ENCODE measurements around the gene FOXO6. TPM values are rescaled to one million over a fixed set of nuclear protein-coding genes. Genes with fewer than 3 reads are reported as not detected.
A peak's percentile ranks its signal among the peaks of the same experiment; 100 is the strongest.

Gene FOXO6
- total RNA-seq, 1 donor from 2014 or later, result 9.9 TPM

DNA sequence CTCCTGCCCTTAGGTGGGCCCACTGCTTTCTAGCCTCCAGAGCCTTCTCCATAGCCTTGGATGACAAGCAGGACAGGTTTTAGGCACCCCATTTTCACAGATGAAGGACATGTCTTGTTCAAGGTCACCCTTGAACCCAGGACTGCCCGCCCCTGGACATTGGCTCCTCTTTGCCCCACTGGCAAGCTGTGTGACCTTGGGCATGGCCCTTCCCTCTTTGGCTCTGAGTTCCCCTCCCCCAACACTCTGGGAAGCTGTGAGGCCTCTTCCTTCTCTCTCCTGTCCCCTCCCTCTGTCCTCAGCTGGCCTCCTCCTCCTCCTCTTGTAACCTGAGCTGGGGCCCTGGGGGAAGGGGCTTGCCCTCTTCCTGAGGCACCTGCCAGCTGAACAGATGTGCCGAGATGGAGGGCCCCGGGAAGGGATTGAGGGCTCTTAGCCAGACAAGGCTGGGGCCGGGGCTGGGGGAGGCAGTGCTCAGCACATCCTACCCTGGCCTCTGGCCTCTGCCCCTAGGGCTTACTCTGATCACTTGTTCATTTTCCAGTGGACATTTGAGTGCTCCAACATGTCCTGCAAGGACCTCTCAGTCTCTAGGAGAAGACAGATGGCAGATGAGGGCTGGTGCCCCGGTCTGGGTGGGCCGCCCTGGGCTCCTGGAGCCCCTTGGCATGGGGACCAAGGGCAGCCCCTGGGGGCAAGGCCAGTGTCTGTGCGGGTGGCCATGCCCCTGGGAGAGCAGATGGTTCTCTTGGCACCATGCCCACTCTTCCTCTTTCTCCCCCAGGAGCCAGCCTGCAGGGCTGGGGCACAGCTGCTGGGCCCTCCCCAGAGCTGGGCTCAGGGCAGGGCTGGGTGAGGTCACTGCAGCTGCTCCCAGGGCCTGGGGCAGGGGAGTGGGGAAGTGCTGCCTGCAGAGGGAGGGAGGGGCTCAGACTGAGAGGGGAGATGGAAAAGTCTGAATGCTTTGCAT lies 10.7 kb downstream of the FOXO6 start:
- Mint-ChIP-seq H3K27me3 (peaks cover 8% of the 10 kb centered on the region), H3K4me1 (ENCODE audit: unreplicated experiment) (peaks cover 64% of the 10 kb centered on the region), H3K27ac (peak overlapping the region; percentile 90), H3K4me3 (peak overlapping the region; percentile 51), H3K36me3 (peaks cover 7% of the 10 kb centered on the region), H3K9me3 (no peaks in the 10 kb centered on the region)
- DNase-seq (ENCODE audit: extremely low spot score, unreplicated experiment), result peak; percentile 82
- TF ChIP-seq, protein P1, sequence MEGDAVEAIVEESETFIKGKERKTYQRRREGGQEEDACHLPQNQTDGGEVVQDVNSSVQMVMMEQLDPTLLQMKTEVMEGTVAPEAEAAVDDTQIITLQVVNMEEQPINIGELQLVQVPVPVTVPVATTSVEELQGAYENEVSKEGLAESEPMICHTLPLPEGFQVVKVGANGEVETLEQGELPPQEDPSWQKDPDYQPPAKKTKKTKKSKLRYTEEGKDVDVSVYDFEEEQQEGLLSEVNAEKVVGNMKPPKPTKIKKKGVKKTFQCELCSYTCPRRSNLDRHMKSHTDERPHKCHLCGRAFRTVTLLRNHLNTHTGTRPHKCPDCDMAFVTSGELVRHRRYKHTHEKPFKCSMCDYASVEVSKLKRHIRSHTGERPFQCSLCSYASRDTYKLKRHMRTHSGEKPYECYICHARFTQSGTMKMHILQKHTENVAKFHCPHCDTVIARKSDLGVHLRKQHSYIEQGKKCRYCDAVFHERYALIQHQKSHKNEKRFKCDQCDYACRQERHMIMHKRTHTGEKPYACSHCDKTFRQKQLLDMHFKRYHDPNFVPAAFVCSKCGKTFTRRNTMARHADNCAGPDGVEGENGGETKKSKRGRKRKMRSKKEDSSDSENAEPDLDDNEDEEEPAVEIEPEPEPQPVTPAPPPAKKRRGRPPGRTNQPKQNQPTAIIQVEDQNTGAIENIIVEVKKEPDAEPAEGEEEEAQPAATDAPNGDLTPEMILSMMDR (conservative IDR thresholded peaks at IDR 0.05), result no peak

DNA sequence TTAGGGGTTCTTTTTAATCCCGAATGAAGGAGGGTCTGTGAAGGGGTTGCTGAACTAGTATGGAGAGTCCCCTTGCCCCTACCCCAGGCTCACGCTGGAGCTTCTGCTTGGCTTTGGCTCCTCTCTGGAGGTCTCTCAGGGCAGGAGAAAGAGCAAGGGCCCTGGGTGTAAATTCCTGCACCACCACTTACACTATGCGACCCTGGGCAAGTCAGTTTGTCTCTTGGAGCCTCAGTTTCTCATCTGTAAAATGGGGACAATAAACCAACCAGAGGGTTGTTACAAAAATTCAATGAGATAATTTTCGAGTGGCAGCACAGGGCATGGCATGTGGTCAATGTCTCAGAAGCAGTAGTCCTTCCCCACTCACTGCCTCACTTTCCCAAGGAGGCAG lies 11.4 kb downstream of the FOXO6 start:
- no peaks in the 10 kb centered on the region for H3K9me3 Mint-ChIP-seq
- H3K27me3 Mint-ChIP-seq, result peaks cover 6% of the 10 kb centered on the region
- no peak for DNase-seq (ENCODE audit: extremely low spot score, unreplicated experiment)
- H3K4me1 Mint-ChIP-seq (ENCODE audit: unreplicated experiment), result peaks cover 60% of the 10 kb centered on the region
- TF ChIP-seq, protein P1 (conservative IDR thresholded peaks at IDR 0.05), result no peak
- H3K36me3 Mint-ChIP-seq, result peaks cover 7% of the 10 kb centered on the region
- H3K27ac Mint-ChIP-seq, result peak overlapping the region; percentile 90
- H3K4me3 Mint-ChIP-seq, result no peak overlapping the region

DNA sequence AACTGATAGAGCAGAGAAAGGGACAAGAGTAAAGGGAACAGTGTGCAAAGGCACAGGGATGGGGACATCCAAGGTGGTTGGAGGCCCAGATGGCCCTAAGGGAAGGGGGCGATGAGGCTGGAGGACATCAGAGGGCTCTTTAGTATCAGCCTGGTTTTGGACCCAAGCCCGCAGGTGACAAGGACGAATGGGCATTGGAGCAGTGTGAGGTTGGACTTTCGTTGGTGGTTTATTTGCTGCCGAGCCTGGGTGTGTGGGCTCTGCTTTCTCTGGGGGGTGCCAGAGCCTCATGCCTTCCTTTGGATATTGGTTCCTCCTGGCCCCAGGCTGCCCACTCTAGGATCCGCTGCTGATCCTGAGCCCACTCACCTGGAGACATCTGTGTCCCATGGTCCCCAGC lies 12.1 kb downstream of the FOXO6 start:
- Mint-ChIP-seq H3K9me3 (no peaks in the 10 kb centered on the region), H3K4me3 (no peak overlapping the region), H3K27ac (peak overlapping the region; percentile 70), H3K36me3 (peaks cover 7% of the 10 kb centered on the region), H3K27me3 (peaks cover 6% of the 10 kb centered on the region), H3K4me1 (ENCODE audit: unreplicated experiment) (peaks cover 64% of the 10 kb centered on the region)
- no peak for DNase-seq (ENCODE audit: extremely low spot score, unreplicated experiment)
- TF ChIP-seq, protein P1 (conservative IDR thresholded peaks at IDR 0.05), result no peak

- H3K27me3 Mint-ChIP-seq, result peaks cover 6% of the 10 kb centered on the region
- H3K27ac Mint-ChIP-seq, result no peak overlapping the region
- no peak overlapping the region for H3K4me3 Mint-ChIP-seq
- TF ChIP-seq, protein P1 (conservative IDR thresholded peaks at IDR 0.05), result no peak
- H3K36me3 Mint-ChIP-seq, result peaks cover 7% of the 10 kb centered on the region
- H3K9me3 Mint-ChIP-seq, result no peaks in the 10 kb centered on the region
- DNase-seq (ENCODE audit: extremely low spot score, unreplicated experiment), result no peak
- H3K4me1 Mint-ChIP-seq (ENCODE audit: unreplicated experiment), result peaks cover 56% of the 10 kb centered on the region
Measured at GRCh38 chr1:41374711-41375110, 13.5 kb downstream of the FOXO6 start.

GRCh38 chr1:41377397-41377796 lies 16.2 kb downstream of the FOXO6 start:
- TF ChIP-seq, protein P1 (conservative IDR thresholded peaks at IDR 0.05), result no peak
- no peak for DNase-seq (ENCODE audit: extremely low spot score, unreplicated experiment)
- H3K4me3 Mint-ChIP-seq, result no peak overlapping the region
- H3K36me3 Mint-ChIP-seq, result peaks cover 7% of the 10 kb centered on the region
- no peaks in the 10 kb centered on the region for H3K9me3 Mint-ChIP-seq
- no peak overlapping the region for H3K27ac Mint-ChIP-seq
- H3K4me1 Mint-ChIP-seq (ENCODE audit: unreplicated experiment), result peaks cover 51% of the 10 kb centered on the region
- peaks cover 21% of the 10 kb centered on the region for H3K27me3 Mint-ChIP-seq
